Activated naive CD4-positive, alpha-beta T cell (primary cell): ENCODE measurements around the gene TFAP2E.

ENCODE experiments used
- DNase-seq, 4 experiments: peaks; one replicate each; lab custom pipeline; 2025; lab: John Stamatoyannopoulos, UW

The TFAP2E gene

DNA sequence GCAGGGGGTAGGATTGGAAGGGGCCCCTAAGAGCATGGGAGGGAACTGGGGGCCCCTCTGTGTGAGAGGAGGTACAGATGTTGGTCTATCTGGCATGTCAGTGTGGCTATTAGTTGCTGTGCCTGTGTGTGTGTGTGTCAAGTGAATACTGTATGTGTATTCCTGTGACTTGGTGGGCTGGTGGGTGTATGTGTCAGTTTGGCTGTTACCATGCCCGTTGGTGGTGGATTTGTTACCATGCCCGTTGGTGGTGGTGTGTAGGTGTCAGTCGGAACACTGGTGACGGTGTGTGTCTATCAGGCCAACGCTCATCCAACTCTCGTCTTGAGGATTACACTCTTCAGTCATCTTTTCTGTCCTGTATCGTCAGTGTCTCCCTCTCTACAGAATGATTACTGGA is 22.6 kb downstream of the TFAP2E start:
- no peak for DNase-seq

DNA sequence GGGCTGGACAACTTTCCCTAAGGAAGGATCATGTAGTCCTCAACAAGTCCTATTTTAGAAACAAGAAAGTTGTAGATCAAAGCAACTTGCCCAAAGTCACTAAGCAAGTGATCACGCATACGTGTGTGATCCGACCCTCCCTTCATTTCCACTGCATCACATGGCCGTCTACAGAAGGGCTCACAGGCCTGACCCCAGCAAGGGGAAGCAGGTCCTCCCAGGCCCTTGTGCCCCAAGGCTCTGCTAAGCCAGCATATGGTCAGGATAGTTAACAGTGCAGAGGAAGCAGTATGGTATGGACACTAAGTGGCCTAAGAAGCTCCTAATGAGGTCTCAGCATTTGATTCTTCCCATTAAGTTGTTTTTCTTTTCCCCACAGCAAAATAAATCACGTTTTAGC is 24.8 kb downstream of the TFAP2E start:
- no peak for DNase-seq

DNA sequence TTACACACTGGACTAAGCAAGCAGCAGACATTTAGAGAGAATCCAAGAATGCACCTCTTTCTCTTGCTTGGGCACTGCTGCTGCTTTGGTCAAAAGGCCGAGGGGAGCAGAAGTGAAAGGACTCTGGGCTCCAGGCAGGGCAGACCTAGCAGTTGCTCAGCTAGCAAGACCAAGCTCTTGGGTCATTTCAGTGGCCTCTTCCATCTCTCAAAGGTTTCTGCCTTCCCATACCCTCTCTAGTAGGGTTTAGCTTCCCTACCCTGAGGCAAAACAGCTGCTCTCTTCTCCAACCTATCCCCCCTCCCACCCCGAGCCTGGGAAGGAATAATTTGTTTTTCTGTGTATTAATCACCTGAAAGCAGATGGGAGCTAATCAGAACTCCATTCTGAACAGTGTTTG is 25.8 kb downstream of the TFAP2E start:
- DNase-seq = no peak

DNA sequence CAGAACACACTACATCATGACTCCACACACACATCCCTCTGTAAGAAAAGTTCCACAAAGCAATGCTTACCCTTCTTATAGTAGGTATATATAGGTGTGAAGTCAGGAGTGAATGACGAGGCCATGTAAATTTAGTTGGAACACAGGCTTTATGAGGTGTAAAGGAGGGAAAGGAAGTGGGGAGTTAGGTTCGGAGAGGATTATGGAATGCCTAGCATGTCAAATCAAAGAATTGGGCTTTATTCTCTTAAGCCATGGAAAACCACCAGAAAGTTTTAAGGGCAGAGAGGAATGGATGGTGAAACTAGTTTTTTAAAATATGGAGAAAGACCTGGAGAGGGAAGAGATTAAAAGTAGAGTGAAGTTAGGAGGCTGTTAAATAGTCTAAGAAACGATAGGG is 26.3 kb downstream of the TFAP2E start:
- no peak for DNase-seq

DNA sequence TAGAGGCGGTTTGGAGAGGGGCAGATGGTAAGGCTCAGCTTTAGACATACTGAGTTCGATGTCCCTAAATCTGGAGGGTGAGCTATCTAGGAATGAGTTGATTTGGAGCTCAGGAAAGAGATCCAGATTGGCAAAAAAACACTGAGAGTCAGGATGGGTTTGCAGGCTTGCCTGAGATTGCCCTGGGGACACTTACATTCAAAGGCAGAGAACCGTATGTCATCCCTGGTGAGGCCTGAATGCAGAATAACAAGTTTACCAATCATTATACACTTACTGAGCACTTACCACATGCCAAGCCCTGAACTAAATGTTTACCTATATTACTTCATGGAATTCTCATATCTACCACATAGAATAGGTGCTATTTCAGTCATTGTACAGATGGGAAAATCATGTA is 27.5 kb downstream of the TFAP2E start:
- no peak for DNase-seq

DNA sequence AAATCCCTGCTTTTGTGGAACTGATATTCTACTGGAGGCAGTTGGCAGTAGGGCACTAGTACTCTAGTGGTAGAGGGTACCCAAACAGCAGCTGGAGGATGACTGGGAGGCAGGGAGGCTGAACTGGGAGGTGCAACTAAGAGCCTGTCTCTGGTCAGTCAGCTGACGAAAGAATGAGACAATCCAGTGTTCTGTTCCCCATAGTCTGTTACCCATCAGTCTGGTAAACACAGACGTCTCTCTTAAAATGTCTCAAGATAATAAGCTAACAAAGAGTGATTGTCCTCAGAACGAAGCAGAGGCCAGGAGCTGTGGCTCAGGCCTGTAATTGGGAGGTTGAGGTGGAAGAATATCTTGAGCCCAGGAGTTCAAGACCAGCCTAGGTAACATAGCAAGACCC is 30.4 kb downstream of the TFAP2E start:
- no peak for DNase-seq

DNA sequence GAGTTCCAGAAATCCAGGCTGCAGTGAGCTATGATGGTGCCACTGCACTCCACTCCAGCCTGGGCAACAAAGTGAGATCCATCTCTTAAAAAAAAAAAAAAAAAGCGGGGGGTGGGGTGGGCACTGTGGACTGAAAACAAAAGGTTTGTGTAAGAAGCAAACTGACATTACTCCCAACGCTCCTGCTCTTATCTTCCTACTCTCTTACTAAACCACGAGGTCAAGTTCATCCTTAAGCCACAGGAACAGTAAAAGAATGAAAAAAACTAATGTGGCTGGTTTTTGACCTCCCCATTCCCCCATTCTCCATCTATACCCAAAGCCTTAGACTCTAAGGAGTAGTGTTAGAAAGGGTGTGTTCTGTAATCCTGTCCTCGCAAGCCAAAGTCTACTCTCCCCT is 30.8 kb downstream of the TFAP2E start:
- DNase-seq = no peak

DNA sequence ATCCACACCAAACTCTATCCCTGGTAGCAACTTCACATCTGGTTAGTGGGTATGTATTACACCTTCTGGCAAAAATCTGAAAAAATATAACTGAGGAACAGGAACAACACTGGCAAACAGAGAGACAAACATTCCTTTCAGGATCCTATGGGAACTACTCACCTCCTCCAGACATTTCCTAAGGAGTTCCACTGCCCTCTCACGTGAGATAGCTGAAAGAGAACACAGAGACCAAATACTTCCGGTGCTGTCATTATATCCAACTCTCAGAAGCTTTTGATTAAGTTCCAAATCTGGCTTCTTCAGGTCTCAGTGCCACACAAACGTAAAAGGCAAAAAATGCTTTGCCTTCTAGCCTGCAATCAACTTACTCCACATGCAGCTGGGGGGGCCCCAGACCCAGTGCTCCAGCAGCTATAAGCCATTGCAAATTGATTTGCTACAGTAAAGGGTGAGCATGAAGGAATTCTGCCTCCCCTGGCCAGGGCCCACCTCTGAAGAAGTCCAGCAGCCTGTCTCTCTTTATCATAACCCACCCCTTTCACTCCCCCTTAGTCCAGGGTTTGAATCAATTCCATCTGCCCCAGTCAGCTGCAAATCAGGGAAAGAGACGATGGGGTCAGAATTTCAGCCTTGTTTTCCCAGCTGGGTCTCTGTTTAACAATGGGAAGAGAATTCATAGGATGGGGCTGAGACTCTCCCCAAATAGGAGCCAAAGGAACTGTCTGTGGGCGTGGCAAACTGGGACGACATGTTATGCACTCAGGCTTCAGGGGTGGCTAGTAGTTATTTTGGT is 32.2 kb downstream of the TFAP2E start:
- DNase-seq = no peak

DNA sequence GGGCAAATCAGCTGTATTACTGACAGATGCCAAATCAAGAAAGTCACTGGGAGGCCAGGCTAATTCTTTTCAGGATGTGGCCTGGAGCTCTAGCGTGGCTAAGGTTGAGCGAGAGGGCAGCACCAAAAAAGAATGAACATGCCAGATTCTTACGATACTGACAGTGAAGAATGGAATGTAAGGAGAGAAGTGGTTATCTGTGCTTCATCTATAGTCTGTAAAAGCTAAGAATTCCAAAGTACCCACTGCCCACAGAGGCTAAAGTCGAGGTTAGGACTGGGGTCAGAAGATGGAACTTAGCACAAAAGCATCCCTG is 32.7 kb downstream of the TFAP2E start:
- no peak for DNase-seq

DNA sequence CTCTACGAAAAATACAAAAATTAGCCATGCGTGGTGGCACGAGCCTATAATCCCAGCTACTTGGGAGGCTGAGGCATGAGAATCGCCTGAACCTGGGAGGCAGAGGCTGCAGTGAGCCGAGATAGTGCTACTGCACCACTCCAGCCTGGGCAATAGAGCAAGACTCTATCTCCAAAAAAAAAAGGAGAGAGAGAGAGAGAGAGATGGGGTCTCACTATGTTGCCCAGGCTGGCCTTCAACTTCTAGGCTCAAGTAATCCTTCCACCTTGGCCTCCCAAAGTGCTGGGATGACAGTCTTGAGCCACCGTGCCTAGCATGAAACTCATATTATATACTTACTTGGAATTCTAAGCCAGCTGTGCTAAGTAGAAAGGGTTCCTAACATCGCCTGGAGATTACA is 38.5 kb downstream of the TFAP2E start:
- no peak for DNase-seq

DNA sequence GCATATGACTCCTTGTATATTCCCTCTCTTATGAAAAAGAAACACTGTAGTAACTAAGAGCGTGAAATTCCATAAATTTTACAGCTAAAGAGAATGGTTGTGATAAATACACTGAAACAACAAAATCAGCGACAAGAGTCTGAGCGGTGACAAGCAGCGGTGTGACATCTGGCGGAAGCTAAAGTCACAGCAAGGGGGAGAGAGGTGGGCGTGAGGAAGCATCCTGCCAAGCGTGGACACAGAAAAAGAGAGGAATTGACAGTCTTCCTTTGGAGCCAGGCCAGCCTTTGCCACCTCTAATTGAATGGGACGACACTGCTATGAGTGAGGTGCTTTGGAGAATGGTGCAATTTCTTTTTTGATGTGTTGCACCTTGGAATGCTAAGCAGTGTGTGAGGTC is 42.3 kb downstream of the TFAP2E start:
- no peak for DNase-seq

DNA sequence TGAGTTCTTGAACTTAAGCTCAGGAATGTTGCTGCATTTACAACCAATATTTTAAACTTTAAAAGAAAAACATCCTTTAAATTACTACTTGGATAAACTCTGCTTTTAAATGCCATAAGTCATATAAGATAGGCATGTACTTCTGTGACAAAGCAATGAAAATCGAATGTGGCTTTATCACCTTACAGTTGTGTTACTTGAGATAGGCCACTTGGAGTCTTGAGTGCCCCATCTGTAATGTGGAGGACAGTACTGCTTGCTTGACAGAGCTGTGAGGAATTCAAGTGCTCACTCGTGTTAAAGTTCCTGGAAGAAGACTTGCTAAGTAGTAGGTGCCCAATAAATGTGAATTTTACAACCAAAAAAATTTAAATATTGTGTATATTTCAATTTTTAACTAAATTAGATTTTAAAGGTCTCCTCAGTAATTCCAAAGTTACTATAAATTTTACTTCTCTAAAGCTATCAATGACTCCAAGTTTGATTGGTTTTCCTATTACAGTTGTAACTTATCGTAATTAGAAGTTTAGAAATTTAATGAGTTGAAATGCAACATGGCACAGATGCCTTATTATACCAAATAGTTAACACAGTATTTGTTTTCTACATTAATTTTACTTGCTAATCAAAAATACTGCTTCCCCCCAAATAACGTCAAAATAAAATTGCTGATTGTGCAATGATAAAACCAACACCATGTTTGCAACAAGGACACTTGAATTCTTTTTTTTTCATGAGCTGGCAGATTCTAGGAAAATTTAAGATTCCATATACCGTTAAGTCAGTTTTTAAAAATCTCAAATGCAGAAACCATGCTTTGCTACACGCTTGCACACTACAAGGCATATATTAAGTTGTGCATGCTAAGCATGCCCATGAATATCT is 46.4 kb downstream of the TFAP2E start:
- no peak for DNase-seq

DNA sequence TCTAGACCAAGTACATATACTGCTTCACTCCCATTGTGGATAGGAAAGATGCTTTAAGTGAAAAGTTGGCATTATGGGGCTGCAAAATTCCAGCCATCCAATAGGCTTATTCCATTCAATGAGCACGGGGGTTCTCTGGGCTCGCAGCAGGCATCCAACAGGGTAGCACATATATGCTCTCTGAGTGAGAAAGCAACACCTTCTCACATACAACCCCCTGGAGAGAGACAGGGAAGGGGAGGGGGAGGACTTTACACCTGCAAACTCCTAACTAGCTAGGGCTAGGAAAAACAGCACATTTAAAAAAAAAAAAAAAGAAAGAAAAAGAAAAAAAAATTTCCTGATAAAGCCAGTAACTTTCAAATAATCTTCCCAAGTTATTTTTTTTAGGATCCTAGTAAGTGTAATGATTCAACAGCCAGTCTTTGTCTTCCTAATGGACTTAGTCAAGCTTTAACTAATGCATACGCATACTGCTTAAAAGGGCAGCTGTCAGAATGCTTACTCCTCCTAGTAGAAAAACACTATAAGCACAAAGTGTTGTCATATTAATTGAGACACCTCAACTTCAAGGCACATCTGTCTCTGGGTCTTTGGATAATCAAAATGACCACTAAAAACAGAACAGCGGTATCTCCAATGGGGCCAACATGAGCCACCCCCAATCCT is 49.5 kb downstream of the TFAP2E start:
- no peak for DNase-seq

DNA sequence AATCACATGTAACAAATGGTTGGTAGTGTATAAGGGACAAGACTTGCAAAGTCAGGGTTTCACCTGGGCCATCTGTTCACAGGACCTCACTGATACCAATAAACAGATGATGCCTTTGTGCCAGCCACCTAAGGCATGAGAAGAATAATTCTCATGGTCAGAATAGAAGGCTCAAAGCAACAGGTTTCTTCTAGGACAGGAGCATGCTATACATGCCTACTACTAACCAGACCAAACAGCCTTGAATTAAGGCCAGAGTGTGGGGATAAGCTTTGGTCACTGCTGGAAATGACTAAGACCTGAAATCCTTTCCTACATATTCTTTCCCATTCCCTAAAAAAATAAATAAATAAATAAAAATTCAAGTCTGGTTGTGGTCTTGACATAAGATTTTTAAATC is 50.7 kb downstream of the TFAP2E start:
- no peak for DNase-seq

DNA sequence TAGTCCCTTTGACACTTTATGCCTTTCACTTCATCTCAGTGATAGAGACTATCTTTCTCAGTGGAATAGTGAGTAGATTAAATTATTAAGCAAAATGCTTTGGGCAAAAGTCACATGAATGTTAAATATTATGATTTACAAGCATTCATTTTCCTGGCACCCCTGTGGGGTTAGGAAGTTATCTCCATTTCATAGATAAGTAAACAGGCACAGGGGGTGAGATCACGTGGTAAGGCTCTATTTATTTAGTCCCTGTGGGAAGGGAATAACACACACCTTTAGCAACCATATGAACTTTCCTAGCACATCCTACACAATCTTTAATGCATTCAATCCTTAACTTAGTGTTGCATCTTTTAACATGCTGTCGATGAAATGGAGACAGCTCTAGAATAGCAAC is 55.9 kb downstream of the TFAP2E start:
- no peak for DNase-seq

DNA sequence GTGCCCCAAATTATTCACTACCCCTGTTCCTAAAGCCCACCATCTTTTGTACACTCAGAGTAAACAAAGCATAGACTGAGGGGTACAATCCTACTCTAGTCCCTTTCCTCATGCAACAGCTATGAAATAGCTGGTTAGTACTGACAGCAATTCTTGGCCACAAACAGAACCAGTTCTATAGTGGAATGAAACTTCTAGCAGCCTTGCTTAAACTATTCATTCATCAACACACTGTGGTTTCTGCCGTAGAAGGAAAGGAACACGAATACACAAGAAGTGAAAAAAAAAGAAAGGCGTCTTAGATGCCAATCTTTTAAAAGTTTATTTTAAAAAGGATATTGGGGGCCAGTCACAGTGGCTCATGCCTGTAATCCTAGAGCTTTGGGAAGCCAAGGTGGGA is 58.3 kb downstream of the TFAP2E start:
- no peak for DNase-seq

DNA sequence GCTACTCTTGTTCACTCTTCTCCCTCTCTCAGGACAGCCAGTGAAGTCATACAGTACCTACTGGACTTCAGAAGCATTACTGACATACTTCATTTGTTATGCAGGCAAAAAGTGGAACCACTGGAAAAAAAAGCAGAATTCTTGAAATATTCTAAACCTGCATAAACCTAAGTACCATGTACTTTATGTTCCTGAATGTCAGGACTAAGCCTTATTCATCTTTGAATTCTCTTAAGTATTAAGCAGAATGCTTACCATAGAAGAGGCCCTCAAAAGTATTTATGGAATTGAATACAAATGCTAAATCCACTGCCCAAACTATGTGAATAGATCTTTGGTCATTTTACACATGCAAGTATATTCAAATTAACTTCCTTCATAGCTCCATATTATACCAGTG is 60.4 kb downstream of the TFAP2E start:
- DNase-seq = no peak

DNA sequence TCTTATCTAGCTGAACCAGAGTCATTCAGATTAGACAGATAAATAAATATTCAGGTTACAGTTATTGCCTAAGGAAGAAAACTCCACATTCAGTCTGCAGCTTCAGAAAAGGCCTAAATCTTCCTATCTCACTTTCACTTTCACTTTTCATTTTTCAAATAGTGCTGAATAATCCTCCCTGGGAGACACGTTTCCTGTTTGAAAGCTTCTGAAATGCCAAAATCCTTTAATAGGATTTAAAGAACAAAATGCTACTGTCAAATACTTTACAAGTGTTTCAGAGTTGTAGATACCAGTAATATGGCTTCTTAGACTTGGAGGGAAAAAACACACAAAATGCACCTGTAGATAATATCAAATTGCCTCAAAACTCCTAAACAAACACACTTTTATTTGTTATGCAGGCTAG is 64.3 kb downstream of the TFAP2E start:
- DNase-seq = no peak

DNA sequence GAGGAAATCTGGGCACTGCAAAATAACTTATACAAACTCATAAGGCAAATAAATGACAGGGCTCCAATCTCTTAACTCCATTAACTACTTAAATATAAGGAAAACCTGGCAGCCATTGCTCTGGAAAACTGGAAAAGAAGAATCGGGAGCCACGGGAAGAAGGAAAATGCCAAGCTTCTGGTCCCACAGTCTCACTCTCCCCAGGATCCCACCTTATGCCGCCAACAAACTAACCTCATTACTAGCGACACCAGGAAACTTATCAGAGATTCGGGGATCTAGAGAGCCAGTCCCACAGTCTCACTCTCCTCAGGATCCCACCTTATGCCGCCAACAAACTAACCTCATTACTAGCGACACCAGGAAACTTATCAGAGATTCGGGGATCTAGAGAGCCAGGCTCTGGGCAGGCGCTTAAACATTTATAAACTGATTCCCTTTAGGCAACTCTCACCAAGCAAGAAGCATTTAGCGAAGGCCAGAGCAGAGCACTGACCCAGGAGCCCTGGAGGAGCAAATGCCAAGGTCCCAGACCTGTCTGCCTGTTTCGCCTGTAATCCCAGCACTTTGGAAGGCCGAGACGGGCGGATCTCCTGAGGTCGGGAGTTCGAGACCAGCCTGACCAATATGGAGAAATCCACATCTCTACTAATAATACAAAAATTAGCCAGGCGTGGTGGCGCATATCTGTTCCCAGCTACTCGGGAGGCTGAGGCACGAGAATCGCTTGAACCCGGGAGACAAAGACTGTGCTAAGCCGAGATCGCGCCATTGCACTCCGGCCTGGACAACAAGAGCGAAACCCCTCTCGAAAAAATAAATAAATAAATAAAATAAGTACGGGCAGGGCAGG is 67.5 kb downstream of the TFAP2E start:
- DNase-seq = no peak

DNA sequence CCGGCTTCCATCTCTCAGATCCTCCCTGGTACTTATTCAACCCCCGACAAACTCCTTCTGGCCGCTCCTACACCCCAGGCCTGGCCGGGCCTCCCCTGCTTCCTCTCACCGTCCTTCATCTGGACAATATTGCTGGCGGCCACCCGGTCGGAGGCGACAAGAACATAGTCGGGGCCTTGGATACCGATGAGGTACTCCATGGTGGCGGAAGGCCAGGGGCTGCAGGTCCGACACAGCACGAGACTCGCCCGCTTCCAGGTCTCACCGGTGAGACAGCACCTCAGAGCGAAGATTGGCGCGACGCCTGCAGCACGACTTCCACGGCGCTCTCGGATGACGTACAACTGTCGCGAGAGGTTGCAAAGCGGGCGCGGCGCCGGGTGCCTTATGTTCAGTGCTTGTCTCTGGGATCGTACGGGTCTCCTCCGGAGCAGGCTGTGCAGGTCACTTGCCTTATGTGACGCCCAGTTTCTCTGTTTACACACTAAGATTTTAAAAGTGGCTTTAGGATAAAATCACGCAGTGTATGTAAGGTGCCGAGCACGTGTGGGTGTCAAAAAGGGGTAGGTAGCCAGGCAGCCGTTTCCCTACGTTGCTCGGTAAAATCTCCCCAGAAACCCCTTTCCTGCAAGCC is 68.2 kb downstream of the TFAP2E start, which contains the start of gene PSMB2:
Gene PSMB2 (minus strand): TSS at position 294 of the 634 bp plus-strand sequence. CDS start 94 bp downstream, at position 200.
- peak; percentile 88 to 93 (median 92) for DNase-seq

DNA sequence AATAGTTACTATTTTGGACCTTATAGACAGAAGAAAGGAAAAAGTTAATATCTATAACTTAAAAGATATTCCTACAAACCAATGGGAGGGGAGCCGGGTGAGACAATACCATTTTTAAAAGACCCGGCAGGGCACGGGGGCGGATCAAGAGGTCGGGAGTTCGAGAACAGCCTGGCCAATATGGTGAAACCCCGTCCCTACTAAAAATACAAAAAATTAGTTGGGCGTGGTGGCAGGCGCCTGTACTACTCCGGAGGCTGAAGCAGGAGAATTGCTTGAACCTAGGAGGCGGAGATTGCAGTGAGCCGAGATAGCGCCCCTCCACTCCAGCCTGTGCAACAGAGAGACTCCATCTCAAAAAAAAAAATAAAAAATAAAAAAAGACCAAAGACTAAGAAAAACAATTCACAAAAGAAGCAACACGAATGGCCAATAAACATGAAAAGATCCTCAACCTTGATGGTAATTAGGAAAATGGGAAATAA is 69.4 kb downstream of the TFAP2E start:
- DNase-seq = no peak
